ACC112 (cell line): ENCODE results near the gene LIMS1.

Experiments used
- H2AFZ ChIP-seq: fragments of 200-600 bp; sonication (generic); one replicate; pipeline ENCODE4 v1.6.0; 2017; ENCODE audit warnings: antibody characterized with exemption, low read length; ENCODE audit not compliant: unreplicated experiment
- H3K27ac ChIP-seq: fragments of 200-600 bp; sonication (generic); 2 replicates; pipeline ENCODE4 v1.5.1; 2014; ENCODE audit warnings: low read depth, mild to moderate bottlenecking, antibody characterized with exemption, low read length, moderate library complexity
- H3K27me3 ChIP-seq: fragments of 200-600 bp; sonication (generic); 2 replicates; pipeline ENCODE4 v1.6.1; 2014; ENCODE audit warnings: mild to moderate bottlenecking, antibody characterized with exemption, low read length, moderate library complexity, mixed read lengths; ENCODE audit not compliant: insufficient read depth
- H3K36me3 ChIP-seq: fragments of 200-600 bp; sonication (generic); 2 replicates; pipeline ENCODE4 v1.6.1; 2016; ENCODE audit warnings: mild to moderate bottlenecking, antibody characterized with exemption, low read length, moderate library complexity, mixed read lengths; ENCODE audit not compliant: insufficient read depth
- H3K4me1 ChIP-seq: fragments of 200-600 bp; sonication (generic); one replicate; pipeline ENCODE4 v1.6.1; 2016; ENCODE audit warnings: low read length, mixed read lengths; ENCODE audit not compliant: insufficient read depth, unreplicated experiment, control insufficient read depth
- H3K4me3 ChIP-seq: fragments of 200-600 bp; sonication (generic); 2 replicates; pipeline ENCODE4 v1.5.1; 2014; ENCODE audit warnings: mild to moderate bottlenecking, low read depth, low read length
- H3K79me2 ChIP-seq: fragments of 200-600 bp; sonication (generic); one replicate; pipeline ENCODE4 v1.6.0; 2016; ENCODE audit warnings: low read length; ENCODE audit not compliant: control insufficient read depth, unreplicated experiment, insufficient read depth

LIMS1 gene

DNA sequence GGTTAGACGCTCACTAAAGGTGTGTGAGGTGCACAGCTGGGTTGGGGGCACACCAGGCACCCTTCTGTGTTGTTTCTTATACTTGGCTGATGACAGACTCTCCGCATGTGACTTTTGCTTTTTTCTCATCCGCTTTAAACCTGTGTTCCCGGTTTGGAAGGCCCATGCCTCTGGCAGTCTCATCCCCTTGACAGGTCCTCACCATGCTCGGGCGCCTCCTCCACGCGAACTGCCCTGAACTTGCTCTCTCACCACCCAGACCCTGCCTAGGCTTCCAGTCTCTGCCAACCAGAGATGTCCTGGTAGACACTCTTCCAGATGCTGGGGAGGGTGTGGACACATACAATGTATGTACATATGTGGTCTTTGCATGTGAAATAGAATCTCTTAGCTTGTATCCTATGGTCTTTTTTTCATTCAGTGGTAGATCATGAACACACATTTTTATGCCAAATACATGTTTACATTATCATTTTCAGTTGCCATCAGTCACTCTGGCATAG lies 79.8 kb downstream of the LIMS1 start:
- H3K36me3 ChIP-seq, result no peaks in the 10 kb centered on the region
- H3K79me2 ChIP-seq, result peaks cover 65% of the 10 kb centered on the region
- no peaks in the 10 kb centered on the region for H3K27me3 ChIP-seq
- no peak overlapping the region for H3K27ac ChIP-seq
- H2AFZ ChIP-seq, result no peak overlapping the region
- H3K4me3 ChIP-seq, result no peak overlapping the region
- peaks cover 7% of the 10 kb centered on the region for H3K4me1 ChIP-seq

GRCh38 chr2:108614659-108615058 lies 80.4 kb downstream of the LIMS1 start:
- Histone ChIP-seq H3K4me1 (peaks cover 7% of the 10 kb centered on the region), H3K79me2 (peaks cover 59% of the 10 kb centered on the region)

DNA sequence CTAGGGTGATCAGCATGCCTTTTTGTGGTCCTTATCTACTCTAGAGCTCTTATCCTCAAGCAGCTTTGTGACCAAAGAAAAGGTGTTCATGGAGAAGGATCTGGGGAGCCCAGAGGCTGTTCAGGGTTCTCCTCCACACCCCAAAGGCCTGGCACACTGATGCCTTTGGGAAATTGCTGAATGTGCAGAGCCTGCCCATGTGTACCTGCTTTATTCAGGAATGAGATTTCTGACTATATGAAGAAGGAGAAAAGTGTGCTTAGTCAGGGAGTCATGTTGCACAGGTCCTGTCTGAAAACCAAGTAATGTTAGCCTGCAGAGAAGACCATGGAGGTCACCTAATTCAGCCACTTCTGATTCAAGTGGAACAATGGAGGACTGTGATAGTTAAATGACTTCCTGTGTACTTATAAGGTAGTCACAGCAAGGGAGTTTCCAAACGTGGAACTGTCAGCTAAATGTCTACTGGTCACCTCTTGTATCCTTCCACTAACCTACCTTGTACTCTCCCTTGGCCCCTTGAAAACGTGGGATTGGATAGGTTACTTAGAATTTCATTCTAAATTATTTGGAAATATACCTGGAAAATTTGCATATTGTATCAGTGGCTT lies 81.3 kb downstream of the LIMS1 start:
- H3K4me1 ChIP-seq, result peaks cover 7% of the 10 kb centered on the region
- no peak overlapping the region for H3K4me3 ChIP-seq
- H2AFZ ChIP-seq, result no peak overlapping the region
- H3K27me3 ChIP-seq, result no peaks in the 10 kb centered on the region
- peaks cover 63% of the 10 kb centered on the region for H3K79me2 ChIP-seq
- H3K27ac ChIP-seq, result no peak overlapping the region
- no peaks in the 10 kb centered on the region for H3K36me3 ChIP-seq

More at GRCh38 chr2:108614659-108615058, 80.4 kb downstream of the LIMS1 start:
- H2AFZ ChIP-seq, result no peak overlapping the region
- no peak overlapping the region for H3K4me3 ChIP-seq
- H3K27me3 ChIP-seq, result no peaks in the 10 kb centered on the region
- H3K36me3 ChIP-seq, result no peaks in the 10 kb centered on the region
- H3K27ac ChIP-seq, result no peak overlapping the region

DNA sequence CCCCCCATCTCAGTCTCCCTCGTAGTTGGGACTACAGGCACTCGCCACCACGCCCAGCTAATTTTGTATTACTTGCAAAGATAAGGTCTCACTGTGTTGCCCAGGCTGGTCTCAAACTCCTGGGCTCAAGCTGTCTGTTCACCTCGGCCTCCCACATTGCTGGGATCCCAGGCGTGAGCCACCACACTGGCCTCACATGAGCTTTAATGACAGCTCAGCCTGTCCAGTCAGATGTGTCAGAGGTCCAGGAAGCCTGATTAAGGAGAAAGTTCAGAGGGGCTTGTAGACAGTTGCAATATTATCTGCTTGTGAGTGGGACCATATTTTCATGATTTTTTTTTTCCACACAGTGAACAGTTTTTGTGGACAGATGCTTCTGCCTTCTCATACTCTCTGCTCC lies 82.0 kb downstream of the LIMS1 start:
- H3K36me3 ChIP-seq, result no peaks in the 10 kb centered on the region
- H3K4me1 ChIP-seq, result peaks cover 14% of the 10 kb centered on the region
- H3K79me2 ChIP-seq, result peaks cover 66% of the 10 kb centered on the region
- no peak overlapping the region for H2AFZ ChIP-seq
- no peaks in the 10 kb centered on the region for H3K27me3 ChIP-seq
- H3K4me3 ChIP-seq, result no peak overlapping the region
- no peak overlapping the region for H3K27ac ChIP-seq

DNA sequence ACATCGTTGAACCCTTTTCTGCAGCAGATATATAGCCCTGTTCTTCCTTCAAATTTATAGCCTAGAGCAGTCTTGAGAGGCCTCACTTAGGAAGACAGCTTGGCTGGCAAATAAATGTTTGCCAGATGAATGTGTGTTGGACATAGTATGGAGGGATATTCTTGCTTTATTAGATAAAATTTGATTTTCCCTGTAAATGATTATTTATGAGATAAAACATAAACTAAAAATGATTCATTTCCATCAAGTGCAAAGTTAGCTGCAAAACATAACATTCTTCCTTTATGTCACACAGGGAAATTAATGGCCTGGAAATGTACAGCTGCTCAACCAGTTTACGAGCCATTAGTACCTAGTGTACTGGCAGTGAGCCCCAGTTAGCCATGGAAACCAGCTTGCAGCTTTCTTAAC lies 82.5 kb downstream of the LIMS1 start:
- Histone ChIP-seq H3K79me2 (peaks cover 66% of the 10 kb centered on the region), H3K4me3 (no peak overlapping the region), H3K27me3 (no peaks in the 10 kb centered on the region), H2AFZ (no peak overlapping the region), H3K27ac (no peak overlapping the region), H3K4me1 (peaks cover 15% of the 10 kb centered on the region), H3K36me3 (no peaks in the 10 kb centered on the region)

DNA sequence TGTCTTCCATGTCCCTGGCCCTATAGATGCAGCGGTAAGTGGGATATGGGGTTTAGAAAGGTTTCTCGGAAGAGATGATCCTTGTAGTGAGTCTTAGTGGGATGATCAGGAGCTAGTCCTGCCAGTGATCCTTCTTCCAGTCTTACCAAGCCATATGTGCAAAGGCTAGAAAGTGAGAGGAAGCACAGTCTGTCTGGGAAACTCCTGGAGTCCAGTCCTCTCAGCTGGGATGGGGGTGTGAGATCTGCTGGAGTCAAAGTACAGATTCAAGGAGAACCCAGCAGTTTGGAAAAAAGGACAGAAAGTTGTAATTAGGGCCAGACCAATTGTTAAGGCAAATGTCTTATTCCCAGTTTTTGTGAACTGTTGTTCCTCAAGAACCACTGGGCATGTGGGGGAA lies 83.3 kb downstream of the LIMS1 start:
- Histone ChIP-seq H3K27me3 (no peaks in the 10 kb centered on the region), H3K4me1 (peaks cover 15% of the 10 kb centered on the region), H2AFZ (no peak overlapping the region), H3K79me2 (peaks cover 65% of the 10 kb centered on the region), H3K36me3 (no peaks in the 10 kb centered on the region), H3K27ac (no peak overlapping the region), H3K4me3 (no peak overlapping the region)

GRCh38 chr2:108619925-108620620 lies 85.8 kb downstream of the LIMS1 start:
- no peak overlapping the region for H3K27ac ChIP-seq
- no peaks in the 10 kb centered on the region for H3K36me3 ChIP-seq
- H3K27me3 ChIP-seq, result no peaks in the 10 kb centered on the region
- H2AFZ ChIP-seq, result no peak overlapping the region
- no peak overlapping the region for H3K4me3 ChIP-seq
- peaks cover 46% of the 10 kb centered on the region for H3K79me2 ChIP-seq
- H3K4me1 ChIP-seq, result peaks cover 15% of the 10 kb centered on the region

GRCh38 chr2:108620656-108621055 lies 86.4 kb downstream of the LIMS1 start:
- H3K79me2 ChIP-seq, result peaks cover 45% of the 10 kb centered on the region
- H2AFZ ChIP-seq, result no peak overlapping the region
- no peak overlapping the region for H3K4me3 ChIP-seq
- no peak overlapping the region for H3K27ac ChIP-seq
- no peaks in the 10 kb centered on the region for H3K36me3 ChIP-seq
- no peaks in the 10 kb centered on the region for H3K27me3 ChIP-seq
- peaks cover 15% of the 10 kb centered on the region for H3K4me1 ChIP-seq

DNA sequence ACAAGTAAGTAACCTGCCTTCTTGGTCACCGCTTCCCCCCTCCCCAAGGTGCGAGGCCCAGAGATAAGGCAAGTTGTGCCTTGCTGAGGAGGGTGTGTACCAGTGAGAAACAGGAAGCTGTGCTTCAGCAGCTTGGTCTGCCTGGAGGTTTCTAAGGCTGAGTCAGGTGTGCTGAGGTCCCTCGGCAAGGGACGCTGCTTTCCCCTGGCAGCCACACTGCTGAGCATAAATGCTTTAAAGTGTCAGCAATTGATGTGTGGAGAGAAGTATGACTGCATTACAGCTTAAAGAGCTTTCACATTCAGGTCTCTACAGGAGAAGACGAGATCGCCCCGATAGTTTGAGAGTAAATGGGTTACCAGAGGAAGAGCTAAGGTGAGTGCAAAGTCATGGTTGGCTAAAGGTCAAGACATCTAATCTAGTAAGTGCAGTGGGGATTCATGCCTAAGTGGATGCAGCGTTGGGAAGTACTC lies 86.9 kb downstream of the LIMS1 start:
- peaks cover 43% of the 10 kb centered on the region for H3K79me2 ChIP-seq
- no peak overlapping the region for H3K27ac ChIP-seq
- no peak overlapping the region for H2AFZ ChIP-seq
- no peaks in the 10 kb centered on the region for H3K27me3 ChIP-seq
- H3K4me3 ChIP-seq, result no peak overlapping the region
- H3K36me3 ChIP-seq, result no peaks in the 10 kb centered on the region
- peaks cover 15% of the 10 kb centered on the region for H3K4me1 ChIP-seq

- H3K27ac ChIP-seq, result no peak overlapping the region
Measured at GRCh38 chr2:108621687-108622681, 87.7 kb downstream of the LIMS1 start.

More at GRCh38 chr2:108621687-108622681, 87.7 kb downstream of the LIMS1 start:
- peaks cover 8% of the 10 kb centered on the region for H3K4me1 ChIP-seq
- no peak overlapping the region for H3K4me3 ChIP-seq
- no peaks in the 10 kb centered on the region for H3K36me3 ChIP-seq
- peaks cover 36% of the 10 kb centered on the region for H3K79me2 ChIP-seq
- H3K27me3 ChIP-seq, result no peaks in the 10 kb centered on the region
- no peak overlapping the region for H2AFZ ChIP-seq
